Measurements from ENCODE around the gene PPEF1. TPM values are rescaled to one million over a fixed set of nuclear protein-coding genes. Genes with fewer than 3 reads are reported as not detected.

The PPEF1 gene
- polyA plus RNA-seq, 1 experiment, result not detected

DNA sequence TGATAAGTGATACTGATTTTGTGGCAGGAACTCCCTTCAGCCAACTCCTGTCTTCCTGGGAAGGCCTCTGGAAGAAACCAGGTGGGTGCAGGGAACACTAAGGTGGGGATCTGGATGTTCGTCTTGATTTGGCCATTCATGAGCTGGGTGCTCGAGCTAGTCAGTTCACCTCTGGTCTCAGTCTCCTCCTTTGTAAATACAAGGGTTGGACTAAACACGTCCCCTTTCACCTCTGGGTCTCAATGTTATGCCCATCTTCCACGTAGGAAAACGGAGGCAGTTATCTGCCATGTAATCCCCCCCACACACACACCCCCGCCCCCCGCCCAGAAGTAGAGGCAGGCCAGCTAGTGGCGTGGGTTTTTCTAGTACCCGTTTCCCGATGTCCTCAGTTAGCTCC is 31.4 kb upstream of the PPEF1 start:
- DNase-seq (ENCODE audit: low read depth, low spot score), result no peak
- H3K27ac ChIP-seq (ENCODE audit: low read depth, low read length), result no peak overlapping the region
- ChIA-PET CTCF (interaction anchor here (0.5 to 1.4 kb wide), 8 partner anchors 11 to 1136 kb away, joined by 3 to 14 read pairs (median 3); no protein-coding TSS in a partner anchor), POLR2A (no interaction called here)
- no peaks in the 10 kb centered on the region for H3K27me3 ChIP-seq (ENCODE audit: control insufficient read depth, insufficient read depth, low read length)
- H3K9me3 ChIP-seq (ENCODE audit: control insufficient read depth, insufficient read depth, low read length), result no peaks in the 10 kb centered on the region
- no peak overlapping the region for H3K4me3 ChIP-seq (ENCODE audit: low read depth, low read length)
- TF ChIP-seq, protein P1, sequence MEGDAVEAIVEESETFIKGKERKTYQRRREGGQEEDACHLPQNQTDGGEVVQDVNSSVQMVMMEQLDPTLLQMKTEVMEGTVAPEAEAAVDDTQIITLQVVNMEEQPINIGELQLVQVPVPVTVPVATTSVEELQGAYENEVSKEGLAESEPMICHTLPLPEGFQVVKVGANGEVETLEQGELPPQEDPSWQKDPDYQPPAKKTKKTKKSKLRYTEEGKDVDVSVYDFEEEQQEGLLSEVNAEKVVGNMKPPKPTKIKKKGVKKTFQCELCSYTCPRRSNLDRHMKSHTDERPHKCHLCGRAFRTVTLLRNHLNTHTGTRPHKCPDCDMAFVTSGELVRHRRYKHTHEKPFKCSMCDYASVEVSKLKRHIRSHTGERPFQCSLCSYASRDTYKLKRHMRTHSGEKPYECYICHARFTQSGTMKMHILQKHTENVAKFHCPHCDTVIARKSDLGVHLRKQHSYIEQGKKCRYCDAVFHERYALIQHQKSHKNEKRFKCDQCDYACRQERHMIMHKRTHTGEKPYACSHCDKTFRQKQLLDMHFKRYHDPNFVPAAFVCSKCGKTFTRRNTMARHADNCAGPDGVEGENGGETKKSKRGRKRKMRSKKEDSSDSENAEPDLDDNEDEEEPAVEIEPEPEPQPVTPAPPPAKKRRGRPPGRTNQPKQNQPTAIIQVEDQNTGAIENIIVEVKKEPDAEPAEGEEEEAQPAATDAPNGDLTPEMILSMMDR (IDR thresholded peaks at IDR 0.05; ENCODE audit: low read depth, low read length), result no peak

DNA sequence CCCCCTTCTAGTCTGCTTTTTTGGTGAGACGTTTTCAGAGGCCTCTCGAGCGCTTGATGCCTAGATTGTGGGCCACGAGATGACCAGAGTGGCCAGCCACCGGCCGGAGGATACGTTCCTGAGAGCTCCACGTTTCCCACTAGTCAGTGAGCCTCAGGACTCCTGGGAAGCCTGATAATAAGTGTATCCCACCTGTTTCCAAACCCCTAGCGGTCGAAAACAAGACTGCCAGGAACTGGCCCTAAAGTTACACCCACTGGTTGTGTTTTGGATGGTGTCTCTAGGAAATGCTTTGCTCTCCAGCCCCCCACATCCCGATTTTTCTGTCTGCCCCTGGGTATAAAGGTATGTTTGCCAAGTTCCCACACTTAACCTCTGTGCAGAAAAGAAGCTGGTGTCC is 31.0 kb upstream of the PPEF1 start:
- no peak for DNase-seq (ENCODE audit: low read depth, low spot score)
- Histone ChIP-seq H3K9me3 (ENCODE audit: control insufficient read depth, insufficient read depth, low read length) (no peaks in the 10 kb centered on the region), H3K27me3 (ENCODE audit: control insufficient read depth, insufficient read depth, low read length) (no peaks in the 10 kb centered on the region), H3K27ac (ENCODE audit: low read depth, low read length) (no peak overlapping the region), H3K4me3 (ENCODE audit: low read depth, low read length) (no peak overlapping the region)
- POLR2A ChIA-PET, result no interaction called here
- CTCF ChIA-PET, result interaction anchor here (0.5 to 1.4 kb wide), 8 partner anchors 10 to 1137 kb away, joined by 3 to 14 read pairs (median 3); no protein-coding TSS in a partner anchor
- TF ChIP-seq, protein P1 (IDR thresholded peaks at IDR 0.05; ENCODE audit: low read depth, low read length), result peak; percentile 51

DNA sequence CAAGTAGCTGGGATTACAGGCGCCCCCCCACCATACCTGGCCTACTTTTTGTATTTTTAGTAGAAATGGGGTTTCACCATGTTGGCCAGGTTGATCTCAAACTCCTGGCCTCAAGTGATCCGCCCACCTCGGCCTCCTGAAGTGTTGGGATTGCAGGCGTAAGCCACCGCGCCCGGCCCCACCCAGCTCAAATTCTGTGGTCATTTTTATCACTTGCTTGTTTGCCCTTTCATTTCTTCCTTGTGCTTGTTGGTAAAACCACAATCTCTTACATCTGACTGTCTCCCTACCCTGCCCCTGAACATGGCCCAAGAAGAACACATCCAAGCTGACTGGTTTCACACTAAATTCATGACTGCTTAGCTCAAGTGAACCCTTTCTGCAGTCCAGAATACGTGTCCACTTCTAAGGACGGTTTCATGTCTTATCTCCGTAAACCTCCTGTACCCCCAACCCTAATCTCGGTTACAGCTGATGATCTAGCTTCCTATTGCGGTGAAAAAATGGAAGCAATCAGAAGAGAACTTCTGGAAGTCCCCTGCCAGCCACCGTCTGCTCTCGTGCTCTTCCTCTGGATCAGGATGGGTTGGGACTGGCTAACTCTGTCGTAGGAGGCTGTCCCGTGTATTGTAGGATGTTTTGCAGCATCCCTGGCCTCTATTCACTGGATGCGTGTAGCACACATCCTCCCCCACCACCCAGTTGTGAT is 30.1 kb upstream of the PPEF1 start:
- ChIA-PET POLR2A (interaction anchor here (0.6 kb wide), 1 partner anchor 241 kb away, joined by 3 read pairs; no protein-coding TSS in a partner anchor), CTCF (interaction anchor here (0.6 to 1.4 kb wide), 4 partner anchors 17 to 318 kb away, joined by 3 to 5 read pairs (median 3); no protein-coding TSS in a partner anchor)
- H3K4me3 ChIP-seq (ENCODE audit: low read depth, low read length), result no peak overlapping the region
- TF ChIP-seq, protein P1 (IDR thresholded peaks at IDR 0.05; ENCODE audit: low read depth, low read length), result no peak
- H3K9me3 ChIP-seq (ENCODE audit: control insufficient read depth, insufficient read depth, low read length), result no peaks in the 10 kb centered on the region
- DNase-seq (ENCODE audit: low read depth, low spot score), result no peak
- no peaks in the 10 kb centered on the region for H3K27me3 ChIP-seq (ENCODE audit: control insufficient read depth, insufficient read depth, low read length)
- H3K27ac ChIP-seq (ENCODE audit: low read depth, low read length), result no peak overlapping the region

DNA sequence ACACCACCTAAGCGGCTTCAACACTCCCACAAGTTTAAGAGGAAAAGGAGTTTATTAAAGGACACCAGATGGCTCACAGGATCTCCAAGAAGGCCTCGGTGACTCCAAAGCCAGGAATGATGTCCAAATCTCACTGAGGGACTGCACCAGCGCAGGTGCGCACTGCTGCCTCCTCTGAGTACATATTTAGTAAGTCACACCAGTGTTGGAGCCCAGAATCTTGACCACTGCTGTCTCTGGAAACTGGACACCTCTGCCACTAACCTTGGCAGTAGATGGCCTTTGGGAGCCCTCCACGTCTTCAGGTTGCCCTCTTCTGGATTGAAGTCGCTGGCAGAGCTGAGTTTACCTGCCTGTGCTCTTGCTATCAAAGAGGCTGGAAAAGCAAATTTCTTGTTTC is 25.4 kb upstream of the PPEF1 start:
- DNase-seq (ENCODE audit: low read depth, low spot score), result no peak
- CTCF ChIA-PET, result no interaction called here
- TF ChIP-seq, protein P1 (IDR thresholded peaks at IDR 0.05; ENCODE audit: low read depth, low read length), result no peak
- POLR2A ChIA-PET, result no interaction called here
- Histone ChIP-seq H3K27ac (ENCODE audit: low read depth, low read length) (no peak overlapping the region), H3K27me3 (ENCODE audit: control insufficient read depth, insufficient read depth, low read length) (no peaks in the 10 kb centered on the region), H3K9me3 (ENCODE audit: control insufficient read depth, insufficient read depth, low read length) (no peaks in the 10 kb centered on the region), H3K4me3 (ENCODE audit: low read depth, low read length) (no peak overlapping the region)

DNA sequence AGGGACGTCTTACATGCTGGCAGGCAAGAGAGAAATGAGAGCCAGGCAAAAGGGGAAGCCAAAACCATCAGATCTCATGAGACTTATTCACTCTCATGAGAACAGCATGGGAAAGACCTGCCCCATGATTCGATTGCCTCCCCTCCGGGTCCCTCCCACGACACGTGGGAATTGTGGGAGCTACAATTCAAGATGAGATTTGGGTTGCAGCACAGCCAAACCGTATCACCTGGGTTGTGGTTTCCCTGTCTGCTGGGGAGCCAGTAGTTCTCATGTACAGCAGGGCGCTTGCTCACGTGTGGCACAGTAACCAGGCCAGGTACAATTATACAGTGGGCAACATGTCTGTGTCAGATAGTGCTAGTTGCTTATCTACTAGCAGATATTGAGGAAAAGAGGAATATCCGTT is 24.5 kb upstream of the PPEF1 start:
- DNase-seq (ENCODE audit: low read depth, low spot score), result no peak
- H3K27ac ChIP-seq (ENCODE audit: low read depth, low read length), result no peak overlapping the region
- ChIA-PET CTCF (no interaction called here), POLR2A (no interaction called here)
- H3K9me3 ChIP-seq (ENCODE audit: control insufficient read depth, insufficient read depth, low read length), result no peaks in the 10 kb centered on the region
- TF ChIP-seq, protein P1 (IDR thresholded peaks at IDR 0.05; ENCODE audit: low read depth, low read length), result no peak
- H3K4me3 ChIP-seq (ENCODE audit: low read depth, low read length), result no peak overlapping the region
- no peaks in the 10 kb centered on the region for H3K27me3 ChIP-seq (ENCODE audit: control insufficient read depth, insufficient read depth, low read length)

Data from AG04450 (cell line).